ENCODE results near the gene GNMT. TPM values are rescaled to one million over a fixed set of nuclear protein-coding genes. Genes with fewer than 3 reads are reported as not detected.

The GNMT gene
- not detected for total RNA-seq

- peak; percentile 86 for ATAC-seq
Measured at GRCh38 chr6:42960243-42961019, at the start of gene GNMT. GNMT (plus strand) TSS chr6:42960754; CDS start chr6:42960768, 14 bp downstream.

- ATAC-seq, result peak; percentile 30
Measured at GRCh38 chr6:42911171-42912021, 49.2 kb upstream of the GNMT start.

GRCh38 chr6:42914546-42914945, 46.0 kb upstream of the GNMT start:
- ATAC-seq, result no peak

GRCh38 chr6:42915732-42916131, 44.8 kb upstream of the GNMT start, which contains the start of gene PTCRA:
PTCRA (plus strand) TSS chr6:42916053; CDS start chr6:42916070, 17 bp downstream.
- peak; percentile 22 for ATAC-seq

- ATAC-seq, result peak; percentile 44
Measured at GRCh38 chr6:42916288-42916687, 44.3 kb upstream of the GNMT start.

GRCh38 chr6:42921801-42922200, 38.8 kb upstream of the GNMT start:
- ATAC-seq, result no peak

- no peak for ATAC-seq
Measured at GRCh38 chr6:42923666-42924065, 36.9 kb upstream of the GNMT start.

- no peak for ATAC-seq
Measured at GRCh38 chr6:42925248-42925857, 35.2 kb upstream of the GNMT start.

GRCh38 chr6:42928986-42929820, 31.4 kb upstream of the GNMT start, which contains the start of gene CNPY3:
CNPY3 (plus strand) TSS chr6:42929480; CDS start chr6:42929571, 91 bp downstream.
- peak; percentile 94 for ATAC-seq

- ATAC-seq, result peak; percentile 37
Measured at GRCh38 chr6:42929821-42930360, 30.7 kb upstream of the GNMT start.

- ATAC-seq, result no peak
Measured at GRCh38 chr6:42932412-42932811, 28.1 kb upstream of the GNMT start.

- ATAC-seq, result no peak
Measured at GRCh38 chr6:42933205-42933604, 27.3 kb upstream of the GNMT start.

- no peak for ATAC-seq
Measured at GRCh38 chr6:42935322-42935721, 25.2 kb upstream of the GNMT start.

GRCh38 chr6:42936398-42936797, 24.2 kb upstream of the GNMT start:
- no peak for ATAC-seq

- no peak for ATAC-seq
Measured at GRCh38 chr6:42937548-42938427, 22.8 kb upstream of the GNMT start.

GRCh38 chr6:42938428-42938796, 22.1 kb upstream of the GNMT start:
- ATAC-seq, result no peak

- ATAC-seq, result no peak
Measured at GRCh38 chr6:42938987-42939809, 21.4 kb upstream of the GNMT start.

- no peak for ATAC-seq
Measured at GRCh38 chr6:42939810-42940167, 20.8 kb upstream of the GNMT start.

- ATAC-seq, result no peak
Measured at GRCh38 chr6:42940493-42941045, 20.0 kb upstream of the GNMT start.

GRCh38 chr6:42941356-42941755, 19.2 kb upstream of the GNMT start:
- ATAC-seq, result peak; percentile 22

Data from esophagus mucosa (tissue), 1 donor.